ENCODE measurements around the gene SFN.
"Not testable (repeated sequence)": the region's sequence is repeated elsewhere in the genome, so short reads cannot be mapped to it uniquely, and the experiment has no call there.

Gene SFN

DNA sequence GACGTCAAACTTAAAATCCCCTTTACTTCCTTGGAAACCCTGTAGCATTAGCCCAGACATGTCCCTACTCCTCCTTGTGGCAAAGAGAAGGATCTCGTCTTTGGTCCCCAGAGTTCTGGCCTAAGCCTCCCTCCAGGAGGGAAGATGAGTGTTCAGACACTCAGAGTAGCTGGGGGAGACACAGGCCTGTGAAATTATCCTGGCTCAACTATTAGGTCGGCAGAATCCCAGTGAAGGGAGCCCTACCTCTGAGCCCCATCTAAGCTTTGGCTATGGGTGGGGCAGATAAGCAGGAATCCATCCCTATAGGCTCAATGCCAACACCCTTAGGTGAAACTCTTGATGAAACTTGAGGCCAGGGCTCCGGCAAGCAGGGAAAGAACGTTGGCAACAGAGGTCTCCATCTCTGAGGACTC lies 1.7 kb upstream of the SFN start:
- DNase-seq (ENCODE audit: low read depth in 1 of 2, low spot score in 1 of 2): peak in 1 of 2 experiments; percentile 43
- in situ Hi-C loops (cut with HindIII; ENCODE audit: low pct_unique_long_range_greater_than_20kb, low sequenced_read_pairs): no loop called here
- TF ChIP-seq JUND (IDR thresholded peaks at IDR 0.05; ENCODE audit: low read depth): no peak

GRCh38 chr1:26861889-26862378 lies 1.0 kb upstream of the SFN start:
- in situ Hi-C loops (cut with HindIII; ENCODE audit: low pct_unique_long_range_greater_than_20kb, low sequenced_read_pairs): no loop called here
- DNase-seq (ENCODE audit: low read depth in 1 of 2, low spot score in 1 of 2): no peak
- TF ChIP-seq JUND (IDR thresholded peaks at IDR 0.05; ENCODE audit: low read depth): no peak

GRCh38 chr1:26863685-26864077 lies 732 bp downstream of the SFN start:
- in situ Hi-C loops (cut with HindIII; ENCODE audit: low pct_unique_long_range_greater_than_20kb, low sequenced_read_pairs): no loop called here
- no peak for TF ChIP-seq JUND (IDR thresholded peaks at IDR 0.05; ENCODE audit: low read depth)
- DNase-seq (ENCODE audit: low read depth in 1 of 2, low spot score in 1 of 2): no peak

GRCh38 chr1:26864610-26865480 lies 1.9 kb downstream of the SFN start:
- in situ Hi-C loops (cut with HindIII; ENCODE audit: low pct_unique_long_range_greater_than_20kb, low sequenced_read_pairs): no loop called here
- TF ChIP-seq JUND (IDR thresholded peaks at IDR 0.05; ENCODE audit: low read depth): no peak
- peak; percentile 49 to 97 for DNase-seq (ENCODE audit: low read depth in 1 of 2, low spot score in 1 of 2)

- DNase-seq (ENCODE audit: low read depth in 1 of 2, low spot score in 1 of 2); in situ Hi-C loops (cut with HindIII; ENCODE audit: low pct_unique_long_range_greater_than_20kb, low sequenced_read_pairs): not testable (repeated sequence)
Observed at GRCh38 chr1:26873097-26873496, 10.1 kb downstream of the SFN start.

DNA sequence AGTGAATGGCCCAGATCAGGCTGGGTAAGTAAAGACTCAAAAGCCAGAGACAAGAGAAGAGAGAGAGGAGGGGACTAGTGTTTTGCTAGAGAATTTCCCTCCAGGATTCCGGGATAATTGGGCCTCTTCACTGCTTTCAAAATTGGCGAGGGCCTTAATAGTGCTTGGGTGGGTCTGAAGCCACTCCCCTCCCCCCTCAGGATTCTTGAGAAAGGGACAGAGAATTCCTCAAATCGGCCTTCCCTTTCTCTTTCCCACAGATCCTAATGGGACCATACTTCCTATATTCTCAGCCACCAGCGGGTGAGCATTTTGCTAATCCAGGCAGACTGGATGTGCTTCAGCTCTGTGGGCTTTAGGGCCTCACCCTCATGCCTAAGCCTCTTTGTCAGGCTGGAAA lies 11.9 kb downstream of the SFN start:
- DNase-seq (ENCODE audit: low read depth in 1 of 2, low spot score in 1 of 2): no peak
- in situ Hi-C loops (cut with HindIII; ENCODE audit: low pct_unique_long_range_greater_than_20kb, low sequenced_read_pairs): no loop called here
- no peak for TF ChIP-seq JUND (IDR thresholded peaks at IDR 0.05; ENCODE audit: low read depth)

DNA sequence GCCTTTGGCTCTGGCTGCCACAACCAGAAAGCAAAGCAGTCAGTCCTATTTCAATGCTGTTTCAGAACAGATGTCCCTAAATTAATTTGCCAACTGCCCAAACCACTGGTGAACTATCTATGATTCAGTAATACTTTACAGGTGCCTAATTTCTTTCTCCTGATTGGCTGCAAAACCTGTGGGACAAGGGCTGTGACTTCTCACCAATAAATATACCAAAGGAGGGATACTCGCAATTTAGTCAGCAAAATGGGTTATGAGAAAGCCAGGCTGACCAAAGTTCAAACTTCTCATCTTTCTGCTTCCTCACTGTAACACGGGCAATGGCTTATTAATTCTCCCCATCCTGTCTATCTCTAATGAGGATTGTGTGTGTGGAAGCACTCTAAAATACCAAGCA lies 14.4 kb downstream of the SFN start:
- TF ChIP-seq JUND (IDR thresholded peaks at IDR 0.05; ENCODE audit: low read depth): no peak
- in situ Hi-C loops (cut with HindIII; ENCODE audit: low pct_unique_long_range_greater_than_20kb, low sequenced_read_pairs): no loop called here
- DNase-seq (ENCODE audit: low read depth in 1 of 2, low spot score in 1 of 2): no peak

DNA sequence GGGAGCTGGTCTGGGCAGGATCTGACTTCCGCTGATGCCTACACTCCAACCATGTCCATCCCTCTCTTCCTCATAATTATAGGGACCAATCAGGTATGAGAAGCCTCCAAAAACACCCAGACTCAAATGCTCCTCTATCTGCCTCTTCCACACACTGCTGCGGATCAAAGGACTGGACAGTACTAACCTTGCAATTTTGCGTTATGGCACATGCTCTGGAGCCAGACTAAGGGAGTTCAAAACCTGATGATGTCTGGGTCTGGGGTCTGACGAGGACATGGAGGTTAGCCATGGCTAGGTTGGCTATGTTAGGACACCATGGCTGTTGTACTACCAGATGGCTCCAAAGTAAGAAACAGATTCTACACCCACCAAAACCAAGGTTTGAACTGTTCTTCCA lies 16.8 kb downstream of the SFN start:
- DNase-seq (ENCODE audit: low read depth in 1 of 2, low spot score in 1 of 2): no peak
- in situ Hi-C loops (cut with HindIII; ENCODE audit: low pct_unique_long_range_greater_than_20kb, low sequenced_read_pairs): no loop called here
- TF ChIP-seq JUND (IDR thresholded peaks at IDR 0.05; ENCODE audit: low read depth): no peak

- in situ Hi-C loops (cut with HindIII; ENCODE audit: low pct_unique_long_range_greater_than_20kb, low sequenced_read_pairs); DNase-seq (ENCODE audit: low read depth in 1 of 2, low spot score in 1 of 2): not testable (repeated sequence)
Observed at GRCh38 chr1:26881611-26882010, 18.7 kb downstream of the SFN start.

DNA sequence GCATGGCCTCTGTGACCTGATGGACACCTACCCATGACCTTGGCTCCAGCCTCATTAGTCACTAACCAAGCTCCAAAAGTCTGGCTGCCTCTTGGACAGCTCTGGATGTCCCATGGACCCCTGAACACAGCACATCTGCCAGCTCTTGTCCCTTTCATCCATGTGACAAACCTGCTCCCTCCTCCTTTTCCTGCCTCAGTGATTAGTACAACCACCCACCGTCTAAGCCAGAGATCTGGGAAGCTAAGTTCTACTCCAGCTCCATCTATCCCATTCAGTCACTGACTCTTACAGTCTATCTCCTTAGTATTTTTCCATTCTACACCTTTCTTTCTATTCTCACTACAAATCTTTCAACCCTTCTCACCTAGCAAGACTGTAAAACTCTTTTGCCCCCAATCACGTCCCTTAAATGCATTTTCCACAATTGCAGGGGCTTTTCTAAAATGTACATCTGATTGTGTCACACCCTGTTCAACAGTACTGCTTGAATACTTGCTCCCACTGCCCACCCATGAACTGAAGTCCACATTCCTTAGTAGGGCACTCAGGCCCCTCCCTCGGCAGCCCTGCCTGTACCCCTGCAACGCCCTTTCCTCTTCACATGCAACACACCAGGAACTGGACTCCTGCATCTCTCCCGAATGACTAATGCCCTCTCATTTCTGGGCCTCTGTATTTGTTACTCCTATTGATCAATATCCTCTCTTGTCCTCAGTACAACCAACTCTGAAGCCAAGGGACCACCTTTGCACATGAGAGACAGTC lies 19.9 kb downstream of the SFN start:
- in situ Hi-C loops (cut with HindIII; ENCODE audit: low pct_unique_long_range_greater_than_20kb, low sequenced_read_pairs): no loop called here

GRCh38 chr1:26887125-26887524 lies 24.2 kb downstream of the SFN start:
- TF ChIP-seq JUND (IDR thresholded peaks at IDR 0.05; ENCODE audit: low read depth): no peak
- in situ Hi-C loops (cut with HindIII; ENCODE audit: low pct_unique_long_range_greater_than_20kb, low sequenced_read_pairs): no loop called here
- DNase-seq (ENCODE audit: low read depth in 1 of 2, low spot score in 1 of 2): peak; percentile 24 to 46

More for the DNA sequence above, 19.9 kb downstream of the SFN start:
- no peak for DNase-seq (ENCODE audit: low read depth in 1 of 2, low spot score in 1 of 2)
- no peak for TF ChIP-seq JUND (IDR thresholded peaks at IDR 0.05; ENCODE audit: low read depth)

DNA sequence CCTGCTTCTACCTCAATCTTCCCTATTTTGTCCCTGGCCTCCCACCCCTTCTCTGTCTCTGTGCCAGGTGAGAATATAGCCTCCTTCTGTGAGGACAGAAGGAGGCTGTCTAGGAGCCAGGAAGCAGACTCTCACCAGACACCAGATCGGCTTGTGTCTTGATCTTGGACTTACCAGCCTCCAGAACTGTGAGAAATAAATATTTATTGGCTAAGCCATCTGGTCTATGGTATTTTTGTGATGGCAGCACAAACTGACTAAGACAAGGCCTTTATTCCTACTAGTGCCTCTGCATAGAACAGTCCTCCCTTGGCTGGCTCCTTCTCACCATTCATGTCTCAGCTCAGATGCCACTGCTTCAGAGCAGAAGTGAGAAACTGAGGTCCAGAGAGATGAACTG lies 25.3 kb downstream of the SFN start:
- TF ChIP-seq JUND (IDR thresholded peaks at IDR 0.05; ENCODE audit: low read depth): no peak
- DNase-seq (ENCODE audit: low read depth in 1 of 2, low spot score in 1 of 2): no peak
- in situ Hi-C loops (cut with HindIII; ENCODE audit: low pct_unique_long_range_greater_than_20kb, low sequenced_read_pairs): no loop called here

Data from T47D (cell line).